T-cell (primary cell): ENCODE results near the gene RAB11FIP3. TPM values are rescaled to one million over a fixed set of nuclear protein-coding genes. Genes with fewer than 3 reads are reported as not detected.
"Not testable (repeated sequence)": the region's sequence is repeated elsewhere in the genome, so short reads cannot be mapped to it uniquely, and the experiment has no call there.

Source experiments
- ATAC-seq, 4 experiments: fragments of 200-7000 bp in 3 of 4; fragments of 150-1000 bp in 1 of 4; cut with Tn5 transposase; replicated peaks in 1 of 4; 1 replicate in 3 of 4; 2 replicates in 1 of 4; pipeline ENCODE4 v1.10.0; 2021; ENCODE audit warnings: moderate library complexity in 3 of 4, mild to moderate bottlenecking in 2 of 4, moderate number of reproducible peaks in 1 of 4
- CTCF ChIA-PET, 2 donors: fragments of 300-600 bp; sonication (Branson Sonifier 250); formaldehyde crosslinking; loops; one replicate each; lab custom pipeline; 2022; ENCODE audit warnings: antibody characterized with exemption in 2 of 2; lab: Charles Lee
- POLR2A ChIA-PET, 2 donors: fragments of 300-600 bp; sonication (Branson Sonifier 250); formaldehyde crosslinking; loops; one replicate each; lab custom pipeline; 2022; ENCODE audit warnings: antibody characterized with exemption in 2 of 2; lab: Charles Lee
- DNase-seq, 35 experiments: peaks; one replicate each; pipeline versions ENCODE4 v3.0.0 to v3.0.0-alpha.2; 2013 to 2023
- H3K27ac ChIP-seq: one replicate; pipeline ENCODE4 v1.5.1; 2013; ENCODE audit warnings: low read length
- H3K27me3 ChIP-seq, 2 experiments: replicated peaks in 1 of 2; 1 replicate in 1 of 2; 2 replicates in 1 of 2; pipeline versions ENCODE4 v1.6.1 to v1.7.0; 2013; ENCODE audit warnings: low read length in 1 of 2, mixed read lengths in 1 of 2; ENCODE audit not compliant: control insufficient read depth in 2 of 2, insufficient read depth in 2 of 2; ENCODE audit errors: extremely low read depth in 1 of 2
- H3K36me3 ChIP-seq, 2 donors: 1 replicate in 1 of 2; 2 replicates in 1 of 2; pipeline versions ENCODE4 v1.6.1 to v1.7.0; 2013; ENCODE audit warnings: low read length in 1 of 2; ENCODE audit not compliant: control insufficient read depth in 2 of 2, insufficient read depth in 1 of 2; ENCODE audit errors: extremely low read depth in 1 of 2
- H3K4me1 ChIP-seq, 2 experiments: 1 replicate in 1 of 2; 2 replicates in 1 of 2; pipeline versions ENCODE4 v1.6.1 to v1.7.0; 2013; ENCODE audit warnings: low read length in 2 of 2, mixed read lengths in 1 of 2; ENCODE audit not compliant: insufficient read depth in 2 of 2, control insufficient read depth in 1 of 2; ENCODE audit errors: extremely low read depth in 1 of 2
- H3K4me3 ChIP-seq, 2 donors: 1 replicate in 1 of 2; 2 replicates in 1 of 2; pipeline versions ENCODE4 v1.5.1 to v1.7.0; 2013; ENCODE audit warnings: mild to moderate bottlenecking in 2 of 2, low read length in 1 of 2, moderate library complexity in 1 of 2; ENCODE audit not compliant: control insufficient read depth in 1 of 2; ENCODE audit errors: extremely low read depth in 1 of 2
- H3K9me3 ChIP-seq: 2 replicates; pipeline ENCODE4 v1.7.0; 2013
- H3K27ac Mint-ChIP-seq, 2 donors: one replicate each; pipeline ENCODE4 v1.8.0; 2020 to 2021; ENCODE audit warnings: mild to moderate bottlenecking in 2 of 2, mixed read lengths in 2 of 2
- H3K27me3 Mint-ChIP-seq, 2 donors: one replicate each; pipeline ENCODE4 v1.8.0; 2021 to 2022; ENCODE audit warnings: mixed read lengths in 2 of 2
- H3K36me3 Mint-ChIP-seq: one replicate; pipeline ENCODE4 v1.8.0; 2021; ENCODE audit warnings: mixed read lengths
- H3K4me1 Mint-ChIP-seq, 3 donors: one replicate each; pipeline ENCODE4 v1.8.0; 2020 to 2022; ENCODE audit warnings: mixed read lengths in 3 of 3, mild to moderate bottlenecking in 1 of 3
- H3K4me3 Mint-ChIP-seq, 3 donors: one replicate each; pipeline ENCODE4 v1.8.0; 2020 to 2022; ENCODE audit warnings: mild to moderate bottlenecking in 3 of 3, mixed read lengths in 3 of 3, moderate library complexity in 3 of 3
- H3K9me3 Mint-ChIP-seq, 3 donors: one replicate each; pipeline ENCODE4 v1.8.0; 2020 to 2022; ENCODE audit warnings: mixed read lengths in 3 of 3
- WGBS: methylation state at CpG from one replicate; pipeline ENCODE4 v1.1.5; 2013; ENCODE audit warnings: missing lambda C conversion rate; ENCODE audit not compliant: insufficient coverage; 5-methylcytosine and 5-hydroxymethylcytosine counted together
- total RNA-seq, 35 experiments: library from RNA in 6 of 35; stranded (reverse) in 6 of 35; fragments of 120-200 nt in 1 of 35; gene quantifications; one replicate each; pipeline versions ENCODE4 v1.2.1 to v1.2.4 and lab custom pipeline; 2013 to 2026

The RAB11FIP3 gene
- total RNA-seq, result 10 to 100 TPM; 36.9 to 49.0 (median 44.1) TPM
- total RNA-seq (2013), result 17.8 TPM
- total RNA-seq (lab: John Stamatoyannopoulos, UW), result 24.3 to 55.0 (median 40.8) reads per million in 29 experiments

GRCh38 chr16:425082-425718 is at the start of gene RAB11FIP3:
TSS of gene RAB11FIP3 (plus strand) at chr16:425649. CDS start at chr16:426007, 358 bp downstream.
- Mint-ChIP-seq H3K27me3 (peaks cover 0 to 4% of the 10 kb centered on the region in 2 donors), H3K9me3 (no peaks in the 10 kb centered on the region), H3K4me3 (peak within 1 kb of the TSS; percentile 84 to 88 (median 84)), H3K27ac (peak within 1 kb of the TSS; percentile 71 to 86), H3K4me1 (peaks cover 35 to 39% (median 37%) of the 10 kb centered on the region in 3 donors), H3K36me3 (peaks cover 4% of the 10 kb centered on the region)
- under 1% methylated on average over 70 of the region's 77 CpGs for WGBS
- ChIA-PET POLR2A (interaction anchor here in 1 of 2 donors (0.5 kb wide), 1 partner anchor 288 kb away, joined by 3 read pairs; no protein-coding TSS in a partner anchor), CTCF (interaction anchor here in 1 of 2 donors (1.0 to 1.1 kb wide), 2 partner anchors 24 to 318 kb away, joined by 4 to 5 read pairs; partner anchors contain the start of gene DECR2)
- H3K9me3 ChIP-seq, result no peaks in the 10 kb centered on the region
- ATAC-seq, result peak; percentile 93 to 97 (median 94)
- H3K4me1 ChIP-seq, result peaks cover 7 to 30% of the 10 kb centered on the region in 2 experiments
- no peaks in the 10 kb centered on the region for H3K36me3 ChIP-seq
- H3K4me3 ChIP-seq, result peak within 1 kb of the TSS; percentile 72 to 91
- H3K27ac ChIP-seq, result peak within 1 kb of the TSS; percentile 79
- peaks cover 0 to 9% of the 10 kb centered on the region in 2 experiments for H3K27me3 ChIP-seq
- DNase-seq, result peak; percentile 64 to 90 (median 77)

- no peak overlapping the region for H3K27ac Mint-ChIP-seq
- WGBS, result 97% methylated on average over 40 of the region's 44 CpGs
- H3K27ac ChIP-seq, result no peak overlapping the region
- H3K9me3 Mint-ChIP-seq, result no peaks in the 10 kb centered on the region
- ATAC-seq (no peak), DNase-seq (no peak)
- H3K36me3 Mint-ChIP-seq, result peaks cover 7% of the 10 kb centered on the region
- H3K9me3 ChIP-seq, result no peaks in the 10 kb centered on the region
- ChIA-PET POLR2A (no interaction called here), CTCF (no interaction called here)
- H3K4me3 Mint-ChIP-seq, result no peak overlapping the region
- H3K27me3 ChIP-seq, result no peaks in the 10 kb centered on the region
- peaks cover 27 to 56% of the 10 kb centered on the region in 2 donors for H3K36me3 ChIP-seq
- H3K4me3 ChIP-seq, result no peak overlapping the region
- no peaks in the 10 kb centered on the region for H3K27me3 Mint-ChIP-seq
- H3K4me1 ChIP-seq, result peaks cover 0 to 36% of the 10 kb centered on the region in 2 experiments
- H3K4me1 Mint-ChIP-seq, result peaks cover 15 to 27% (median 19%) of the 10 kb centered on the region in 3 donors
Observed at GRCh38 chr16:375927-376816, 49.3 kb upstream of the RAB11FIP3 start.

GRCh38 chr16:376817-377418 is 48.5 kb upstream of the RAB11FIP3 start:
- CTCF ChIA-PET, result no interaction called here
- POLR2A ChIA-PET, result no interaction called here
- peaks cover 27 to 51% of the 10 kb centered on the region in 2 donors for H3K36me3 ChIP-seq

GRCh38 chr16:377419-377951 is 48.0 kb upstream of the RAB11FIP3 start:
- ChIA-PET POLR2A (no interaction called here), CTCF (no interaction called here)
- Mint-ChIP-seq H3K4me3 (no peak overlapping the region), H3K36me3 (peaks cover 3% of the 10 kb centered on the region), H3K27me3 (no peaks in the 10 kb centered on the region), H3K4me1 (peaks cover 14 to 23% (median 15%) of the 10 kb centered on the region in 3 donors), H3K27ac (no peak overlapping the region), H3K9me3 (no peaks in the 10 kb centered on the region)
- peaks cover 0 to 34% of the 10 kb centered on the region in 2 experiments for H3K4me1 ChIP-seq
- no peak overlapping the region for H3K4me3 ChIP-seq
- H3K9me3 ChIP-seq, result no peaks in the 10 kb centered on the region
- WGBS, result 92% methylated on average over 41 of the region's 42 CpGs
- DNase-seq (no peak), ATAC-seq (no peak)
- no peaks in the 10 kb centered on the region for H3K27me3 ChIP-seq
- H3K36me3 ChIP-seq, result peaks cover 25 to 46% of the 10 kb centered on the region in 2 donors
- no peak overlapping the region for H3K27ac ChIP-seq

More at GRCh38 chr16:376817-377418, 48.5 kb upstream of the RAB11FIP3 start:
- H3K9me3 Mint-ChIP-seq, result no peaks in the 10 kb centered on the region
- H3K4me3 Mint-ChIP-seq, result no peak overlapping the region
- no peak for DNase-seq
- peaks cover 5% of the 10 kb centered on the region for H3K36me3 Mint-ChIP-seq
- H3K4me3 ChIP-seq, result no peak overlapping the region
- H3K27ac Mint-ChIP-seq, result no peak overlapping the region
- WGBS, result 98% methylated on average over 19 of the region's 26 CpGs
- peaks cover 13 to 23% (median 16%) of the 10 kb centered on the region in 3 donors for H3K4me1 Mint-ChIP-seq
- peaks cover 0 to 32% of the 10 kb centered on the region in 2 experiments for H3K4me1 ChIP-seq
- H3K27me3 Mint-ChIP-seq, result no peaks in the 10 kb centered on the region
- no peak overlapping the region for H3K27ac ChIP-seq
- H3K27me3 ChIP-seq, result no peaks in the 10 kb centered on the region
- ATAC-seq, result no peak
- H3K9me3 ChIP-seq, result no peaks in the 10 kb centered on the region

GRCh38 chr16:378113-378820 is 47.2 kb upstream of the RAB11FIP3 start:
- peak overlapping the region in 1 of 2 donors; percentile 75 for H3K27ac Mint-ChIP-seq
- CTCF ChIA-PET, result not testable (repeated sequence)
- WGBS, result 95% methylated on average over 17 of the region's 36 CpGs

More at GRCh38 chr16:378113-378820, 47.2 kb upstream of the RAB11FIP3 start:
- POLR2A ChIA-PET, H3K9me3 ChIP-seq, H3K27me3 Mint-ChIP-seq, H3K36me3 Mint-ChIP-seq, ATAC-seq, DNase-seq, H3K4me3 ChIP-seq, H3K27me3 ChIP-seq, H3K9me3 Mint-ChIP-seq: not testable (repeated sequence)
- Histone ChIP-seq H3K27ac (peak overlapping the region; percentile 38), H3K4me1 (peaks cover 2 to 42% of the 10 kb centered on the region in 2 experiments), H3K36me3 (peaks cover 17 to 38% of the 10 kb centered on the region in 2 donors)
- Mint-ChIP-seq H3K4me3 (peak overlapping the region in 1 of 3 donors; percentile 82), H3K4me1 (peaks cover 20 to 29% (median 23%) of the 10 kb centered on the region in 3 donors)
